IMR-90 (cell line): ENCODE results near the gene CDKL1. TPM values are rescaled to one million over a fixed set of nuclear protein-coding genes. Genes with fewer than 3 reads are reported as not detected.
A peak's percentile ranks its signal among the peaks of the same experiment; 100 is the strongest.

Experiments used
- ATAC-seq: fragments of 200-7000 bp; cut with Tn5 transposase; 2 replicates; pipeline ENCODE4 v1.9.1; 2020; ENCODE audit warnings: low read depth, mild to moderate bottlenecking, moderate library complexity
- BruUV-seq: library from RNA; stranded (reverse); fragments of 400-500 nt; replicated peaks from 2 replicates; lab custom pipeline; 2021; lab: Mats Ljungman, UMichigan
- CTCF ChIA-PET: fragments of 300-600 bp; formaldehyde crosslinking; extraction: SDS; loops from one replicate; lab custom pipeline; 2021; ENCODE audit warnings: antibody characterized with exemption; lab: Yijun Ruan, JAX
- POLR2A ChIA-PET: fragments of 300-600 bp; sonication (Branson Sonifier 250); formaldehyde crosslinking; loops from one replicate; lab custom pipeline; 2022; ENCODE audit warnings: antibody characterized with exemption; ENCODE audit not compliant: unreplicated experiment; lab: Charles Lee
- DNase-seq: peaks from one replicate; pipeline ENCODE4 v3.0.0; 2013
- H2AFZ ChIP-seq: replicated peaks from 2 replicates; pipeline ENCODE3; 2013; ENCODE audit warnings: low read length, mild to moderate bottlenecking; ENCODE audit not compliant: poor library complexity
- H2AK5ac ChIP-seq: 2 replicates; pipeline ENCODE4 v1.6.1; 2013; ENCODE audit warnings: low read depth, low read length, inconsistent platforms
- H2AK9ac ChIP-seq: replicated peaks from 2 replicates; pipeline ENCODE3; 2013; ENCODE audit warnings: mild to moderate bottlenecking, low read depth, low read length, moderate library complexity; ENCODE audit not compliant: poor library complexity
- H2BK120ac ChIP-seq: 2 replicates; pipeline ENCODE4 v1.6.1; 2013; ENCODE audit warnings: low read depth, low read length, inconsistent platforms
- H2BK15ac ChIP-seq: 3 replicates; pipeline ENCODE4 v1.6.1; 2013; ENCODE audit warnings: low read depth, low read length, inconsistent platforms
- H2BK20ac ChIP-seq: 2 replicates; pipeline ENCODE4 v1.6.1; 2013; ENCODE audit warnings: low read depth, mild to moderate bottlenecking, inconsistent platforms, low read length, moderate library complexity
- H2BK5ac ChIP-seq: 2 replicates; pipeline ENCODE4 v1.6.1; 2013; ENCODE audit warnings: mild to moderate bottlenecking, low read depth, low read length, inconsistent platforms; ENCODE audit not compliant: poor library complexity, severe bottlenecking
- H3K14ac ChIP-seq: replicated peaks from 2 replicates; pipeline ENCODE4 v1.6.1; 2013; ENCODE audit warnings: low read depth, low read length, inconsistent platforms
- H3K18ac ChIP-seq: 2 replicates; pipeline ENCODE4 v1.6.1; 2013; ENCODE audit warnings: low read depth, low read length, control low read depth
- H3K23ac ChIP-seq: 2 replicates; pipeline ENCODE4 v1.6.1; 2013; ENCODE audit warnings: low read depth, low read length, inconsistent platforms
- H3K27ac ChIP-seq: 2 replicates; pipeline ENCODE4 v1.5.1; 2013; ENCODE audit warnings: mild to moderate bottlenecking, control low read depth, low read length; ENCODE audit not compliant: insufficient read depth
- H3K27me3 ChIP-seq: 2 replicates; pipeline ENCODE4 v1.6.1; 2013; ENCODE audit warnings: low read length; ENCODE audit not compliant: control insufficient read depth, insufficient read depth
- H3K36me3 ChIP-seq: 2 replicates; pipeline ENCODE4 v1.6.1; 2013; ENCODE audit warnings: low read length, mixed read lengths; ENCODE audit not compliant: control insufficient read depth, insufficient read depth
- H3K4ac ChIP-seq: 2 replicates; pipeline ENCODE4 v1.6.1; 2013; ENCODE audit warnings: low read depth, low read length, inconsistent platforms
- H3K4me1 ChIP-seq: 2 replicates; pipeline ENCODE4 v1.6.1; 2013; ENCODE audit warnings: low read length, mixed read lengths; ENCODE audit not compliant: control insufficient read depth, insufficient read depth
- H3K4me2 ChIP-seq: 2 replicates; pipeline ENCODE4 v1.6.1; 2013; ENCODE audit warnings: low read depth, mild to moderate bottlenecking, control low read depth, low read length, moderate library complexity
- H3K4me3 ChIP-seq: 2 replicates; pipeline ENCODE4 v1.5.1; 2013; ENCODE audit warnings: low read depth, mild to moderate bottlenecking, control low read depth, low read length, moderate library complexity; ENCODE audit not compliant: insufficient read depth
- H3K56ac ChIP-seq: 2 replicates; pipeline ENCODE4 v1.6.1; 2013; ENCODE audit warnings: low read length, inconsistent platforms; ENCODE audit not compliant: insufficient read depth; ENCODE audit errors: extremely low read depth
- H3K79me1 ChIP-seq, 2 experiments: 2 replicates each; pipeline ENCODE4 v1.6.1; 2013; ENCODE audit warnings: low read length in 2 of 2, inconsistent platforms in 1 of 2, low read depth in 1 of 2
- H3K9ac ChIP-seq: 2 replicates; pipeline ENCODE4 v1.6.1; 2013; ENCODE audit warnings: low read depth, low read length, control low read depth
- H3K9me1 ChIP-seq: 2 replicates; pipeline ENCODE4 v1.6.1; 2013; ENCODE audit warnings: low read length, inconsistent platforms; ENCODE audit not compliant: insufficient read depth
- H3K9me3 ChIP-seq: 2 replicates; pipeline ENCODE4 v1.6.1; 2013; ENCODE audit warnings: low read length; ENCODE audit not compliant: control insufficient read depth, insufficient read depth
- H4K20me1 ChIP-seq: 2 replicates; pipeline ENCODE4 v1.6.1; 2013; ENCODE audit warnings: low read length, inconsistent platforms; ENCODE audit not compliant: insufficient read depth
- H4K5ac ChIP-seq: 2 replicates; pipeline ENCODE4 v1.6.1; 2013; ENCODE audit warnings: mild to moderate bottlenecking, low read depth, low read length, control low read depth
- H4K8ac ChIP-seq, 2 experiments: 2 replicates each; pipeline ENCODE4 v1.6.1; 2013; ENCODE audit warnings: low read depth in 2 of 2, low read length in 2 of 2, control low read depth in 1 of 2, inconsistent platforms in 1 of 2
- H4K91ac ChIP-seq: 2 replicates; pipeline ENCODE4 v1.6.1; 2013; ENCODE audit warnings: low read depth, low read length, inconsistent platforms; ENCODE audit not compliant: insufficient read depth
- BHLHE40 ChIP-seq: fragments of 150-350 bp; IDR thresholded peaks from 2 replicates; pipeline ENCODE4 v1.6.1; 2016; ENCODE audit warnings: mild to moderate bottlenecking, low read depth, low read length
- CTCF ChIP-seq: conservative IDR thresholded peaks from 2 replicates; pipeline ENCODE4 v1.5.1; 2012; ENCODE audit warnings: mild to moderate bottlenecking, low read depth, low read length, improper control_type of control experiment
- ELK1 ChIP-seq: fragments of 150-350 bp; IDR thresholded peaks from 2 replicates; pipeline ENCODE4 v1.6.1; 2016; ENCODE audit warnings: low read depth, mild to moderate bottlenecking, low read length, moderate library complexity, borderline replicate concordance
- FOS ChIP-seq: fragments of 150-350 bp; IDR thresholded peaks from 2 replicates; pipeline ENCODE4 v1.6.1; 2016; ENCODE audit warnings: low read depth, low read length
- MAFK ChIP-seq: IDR thresholded peaks from 2 replicates; pipeline ENCODE4 v1.6.1; 2012; ENCODE audit warnings: low read depth, low read length, improper control_type of control experiment
- MAZ ChIP-seq: IDR thresholded peaks from 2 replicates; pipeline ENCODE4 v1.6.1; 2012; ENCODE audit warnings: low read depth, mild to moderate bottlenecking, low read length, improper control_type of control experiment, moderate library complexity, borderline replicate concordance
- POLR2A ChIP-seq: IDR thresholded peaks from 2 replicates; pipeline ENCODE4 v1.6.1; 2012; ENCODE audit warnings: mild to moderate bottlenecking, low read depth, low read length
- RCOR1 ChIP-seq: IDR thresholded peaks from 2 replicates; pipeline ENCODE4 v1.6.1; 2012; ENCODE audit warnings: mild to moderate bottlenecking, low read length, improper control_type of control experiment; ENCODE audit not compliant: insufficient replicate concordance
- SMC3 ChIP-seq: fragments of 150-350 bp; IDR thresholded peaks from 2 replicates; pipeline ENCODE4 v1.6.1; 2016; ENCODE audit warnings: low read depth, mild to moderate bottlenecking, antibody characterized with exemption, low read length, moderate library complexity
- USF2 ChIP-seq: fragments of 150-350 bp; IDR thresholded peaks from 2 replicates; pipeline ENCODE4 v1.6.1; 2017; ENCODE audit warnings: mild to moderate bottlenecking, antibody characterized with exemption, low read length, low read depth
- WGBS, 2 experiments: methylation state at CpG; one replicate each; pipeline versions ENCODE4 v1.1.5 to v1.1.7; 2013; ENCODE audit warnings: missing lambda C conversion rate in 2 of 2; ENCODE audit not compliant: insufficient read length in 1 of 2; ENCODE audit errors: extremely low coverage in 2 of 2; 5-methylcytosine and 5-hydroxymethylcytosine counted together
- dilution Hi-C: fragments of 300-500 bp; cut with HindIII; formaldehyde crosslinking; loops from one replicate; pipeline ENCODE4 v1.14.3; 2018; ENCODE audit warnings: low sequenced_read_pairs; ENCODE audit not compliant: unreplicated experiment
- in situ Hi-C: fragments of 300-500 bp; cut with MboI; formaldehyde crosslinking; loops from 3 replicates; pipeline ENCODE4 v1.14.3; 2019; ENCODE audit warnings: low sequenced_read_pairs, inconsistent platforms, mixed read lengths
- intact Hi-C: fragments of 100-400 bp; cut with micrococcal nuclease; formaldehyde crosslinking; loops from 2 replicates; pipeline ENCODE4 v1.10.0; 2022
- polyA plus RNA-seq, 3 experiments: library from polyadenylated mRNA; depleted of rRNA; stranded (reverse); fragments of >200 nt; gene quantifications; 2 replicates each; pipeline ENCODE4 v1.2.3, GENCODE V29; 2012; ENCODE audit warnings: low replicate concordance in 1 of 3
- total RNA-seq: library from RNA; depleted of rRNA; stranded (reverse); fragments of >200 nt; gene quantifications from 2 replicates; pipeline ENCODE4 v1.2.3, GENCODE V29; 2012

The CDKL1 gene
- total and polyA plus RNA-seq, 2 of the 4 experiments (the other 2 are of a cell fraction): 1.9 to 3.8 TPM

GRCh38 chr14:50366589-50366988 is 30.1 kb downstream of the CDKL1 start:
- H3K9me3 ChIP-seq: no peaks in the 10 kb centered on the region
- H3K14ac ChIP-seq: peak overlapping the region; percentile 9; the same call in 1 of the 2 replicates
- H3K56ac ChIP-seq: no peak overlapping the region
- H3K27ac ChIP-seq: no peak overlapping the region
- no peak overlapping the region for H3K9ac ChIP-seq
- no peak overlapping the region for H2AFZ ChIP-seq
- no peak for DNase-seq
- no peak overlapping the region for H4K91ac ChIP-seq
- peak overlapping the region; percentile 35 for H2AK9ac ChIP-seq
- peaks cover 7% of the 10 kb centered on the region for H3K4me1 ChIP-seq
- H3K4ac ChIP-seq: no peak overlapping the region; the same call in 1 of the 2 replicates
- H3K79me1 ChIP-seq: no peaks in the 10 kb centered on the region; a peak in 1 of 4 replicates
- no TSS peak for BruUV-seq
- H3K4me3 ChIP-seq: no peak overlapping the region
- H3K9me1 ChIP-seq: peaks cover 16% of the 10 kb centered on the region
- H2BK15ac ChIP-seq: no peak overlapping the region
- no peak overlapping the region for H2BK120ac ChIP-seq
- 51% methylated on average over 4 of the region's 4 CpGs; no CpG with 5 or more reads in 1 of the 2 experiments for WGBS, 2 experiments
- H2AK5ac ChIP-seq: 0 out of 2 replicates have a peak overlapping the region, but pooled peaks have one; percentile 9
- no peaks in the 10 kb centered on the region for H3K27me3 ChIP-seq
- ChIA-PET CTCF (interaction anchor here (1.0 kb wide), 1 partner anchor 13 kb away, joined by 3 read pairs; no protein-coding TSS in a partner anchor), POLR2A (interaction anchor here (0.6 kb wide), 1 partner anchor 475 kb away, joined by 7 read pairs; no protein-coding TSS in a partner anchor)
- in situ Hi-C loops (no loop called here), intact Hi-C loops (no loop called here), dilution Hi-C loops (no loop called here)
- no peak overlapping the region for H2BK5ac ChIP-seq
- H3K23ac ChIP-seq: 0 out of 2 replicates have a peak overlapping the region, but pooled peaks have one; percentile 21
- no peak overlapping the region for H2BK20ac ChIP-seq
- TF ChIP-seq FOS (no peak), SMC3 (no peak), CTCF (no peak), BHLHE40 (no peak), MAZ (no peak), RCOR1 (no peak), USF2 (no peak), POLR2A (no peak), ELK1 (no peak), MAFK (no peak)
- no peaks in the 10 kb centered on the region for H4K20me1 ChIP-seq
- 0 out of 4 replicates have a peak overlapping the region, but pooled peaks of 1 of the 2 experiments have one; percentile 0 for H4K8ac ChIP-seq
- ATAC-seq: no peak
- H4K5ac ChIP-seq: no peak overlapping the region
- no peaks in the 10 kb centered on the region for H3K36me3 ChIP-seq
- no peak overlapping the region for H3K18ac ChIP-seq
- H3K4me2 ChIP-seq: no peak overlapping the region
